ENCODE measurements around the gene NOLC1.

DNA sequence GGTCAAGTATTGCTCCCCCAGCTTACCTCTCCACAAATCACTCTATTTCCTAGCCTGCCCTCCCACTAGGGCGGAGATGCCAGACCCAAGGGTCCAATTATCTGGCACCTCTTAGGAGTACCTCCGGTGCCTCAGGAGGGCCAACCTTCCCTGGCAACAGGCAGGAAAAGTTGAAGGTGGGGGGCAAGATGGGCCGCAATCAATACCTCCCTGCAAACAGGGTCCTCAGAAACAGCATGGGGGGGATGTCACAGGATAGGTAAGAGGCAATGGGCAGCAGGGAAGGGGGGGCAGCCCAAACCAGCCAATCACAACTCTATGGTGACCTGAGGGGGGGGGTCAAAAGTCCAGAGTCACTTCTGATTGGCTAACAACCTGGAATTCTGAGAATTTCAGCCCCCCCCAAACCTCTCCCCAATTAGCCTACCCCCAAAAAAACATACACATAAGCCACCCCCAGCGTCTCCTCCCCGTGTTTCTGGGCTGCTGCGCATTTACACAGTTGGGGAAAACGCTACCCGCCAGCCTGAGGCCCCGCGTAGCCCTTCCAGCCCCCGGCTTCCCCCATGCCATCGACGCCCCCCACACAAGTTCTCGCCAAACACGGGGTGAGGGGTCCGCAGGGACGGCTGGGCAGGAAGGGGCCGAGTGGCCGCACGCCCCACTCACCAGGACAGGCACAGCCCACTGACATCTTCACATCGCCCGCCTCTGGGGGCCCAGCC lies 32.6 kb upstream of the NOLC1 start:
- TF ChIP-seq REPIN1 (CRISPR knock-in tag; IDR thresholded peaks at IDR 0.05; ENCODE audit: borderline replicate concordance, low read depth), result no peak
- TF ChIP-seq ZFP36 (IDR thresholded peaks at IDR 0.05; ENCODE audit: borderline replicate concordance, low read depth, low read length, partially characterized antibody), result no peak
- TF ChIP-seq, protein P1, sequence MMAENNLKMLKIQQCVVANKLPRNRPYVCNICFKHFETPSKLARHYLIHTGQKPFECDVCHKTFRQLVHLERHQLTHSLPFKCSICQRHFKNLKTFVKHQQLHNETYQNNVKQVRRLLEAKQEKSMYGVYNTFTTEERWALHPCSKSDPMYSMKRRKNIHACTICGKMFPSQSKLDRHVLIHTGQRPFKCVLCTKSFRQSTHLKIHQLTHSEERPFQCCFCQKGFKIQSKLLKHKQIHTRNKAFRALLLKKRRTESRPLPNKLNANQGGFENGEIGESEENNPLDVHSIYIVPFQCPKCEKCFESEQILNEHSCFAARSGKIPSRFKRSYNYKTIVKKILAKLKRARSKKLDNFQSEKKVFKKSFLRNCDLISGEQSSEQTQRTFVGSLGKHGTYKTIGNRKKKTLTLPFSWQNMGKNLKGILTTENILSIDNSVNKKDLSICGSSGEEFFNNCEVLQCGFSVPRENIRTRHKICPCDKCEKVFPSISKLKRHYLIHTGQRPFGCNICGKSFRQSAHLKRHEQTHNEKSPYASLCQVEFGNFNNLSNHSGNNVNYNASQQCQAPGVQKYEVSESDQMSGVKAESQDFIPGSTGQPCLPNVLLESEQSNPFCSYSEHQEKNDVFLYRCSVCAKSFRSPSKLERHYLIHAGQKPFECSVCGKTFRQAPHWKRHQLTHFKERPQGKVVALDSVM (CRISPR knock-in tag; IDR thresholded peaks at IDR 0.05), result no peak
- no peak for TF ChIP-seq ZMAT3 (CRISPR knock-in tag; conservative IDR thresholded peaks at IDR 0.05)
- no peak for TF ChIP-seq ZNF619 (CRISPR knock-in tag; IDR thresholded peaks at IDR 0.05)
- TF ChIP-seq, protein P2, sequence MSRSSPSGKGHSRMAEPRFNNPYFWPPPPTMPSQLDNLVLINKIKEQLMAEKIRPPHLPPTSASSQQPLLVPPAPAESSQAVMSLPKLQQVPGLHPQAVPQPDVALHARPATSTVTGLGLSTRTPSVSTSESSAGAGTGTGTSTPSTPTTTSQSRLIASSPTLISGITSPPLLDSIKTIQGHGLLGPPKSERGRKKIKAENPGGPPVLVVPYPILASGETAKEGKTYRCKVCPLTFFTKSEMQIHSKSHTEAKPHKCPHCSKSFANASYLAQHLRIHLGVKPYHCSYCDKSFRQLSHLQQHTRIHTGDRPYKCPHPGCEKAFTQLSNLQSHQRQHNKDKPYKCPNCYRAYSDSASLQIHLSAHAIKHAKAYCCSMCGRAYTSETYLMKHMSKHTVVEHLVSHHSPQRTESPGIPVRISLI (CRISPR knock-in tag; IDR thresholded peaks at IDR 0.05; ENCODE audit: borderline replicate concordance), result no peak
- peak; percentile 80 for TF ChIP-seq NFYB (CRISPR knock-in tag; IDR thresholded peaks at IDR 0.05)
- no peak for TF ChIP-seq EP300 (IDR thresholded peaks at IDR 0.05; ENCODE audit: low read depth in 2 of 2, low read length in 2 of 2)
- TF ChIP-seq EP300 (CRISPR knock-in tag; IDR thresholded peaks at IDR 0.05; ENCODE audit: borderline replicate concordance), result no peak
- TF ChIP-seq ZNF282 (IDR thresholded peaks at IDR 0.05; ENCODE audit: partially characterized antibody), result no peak
- TF ChIP-seq, protein P3, sequence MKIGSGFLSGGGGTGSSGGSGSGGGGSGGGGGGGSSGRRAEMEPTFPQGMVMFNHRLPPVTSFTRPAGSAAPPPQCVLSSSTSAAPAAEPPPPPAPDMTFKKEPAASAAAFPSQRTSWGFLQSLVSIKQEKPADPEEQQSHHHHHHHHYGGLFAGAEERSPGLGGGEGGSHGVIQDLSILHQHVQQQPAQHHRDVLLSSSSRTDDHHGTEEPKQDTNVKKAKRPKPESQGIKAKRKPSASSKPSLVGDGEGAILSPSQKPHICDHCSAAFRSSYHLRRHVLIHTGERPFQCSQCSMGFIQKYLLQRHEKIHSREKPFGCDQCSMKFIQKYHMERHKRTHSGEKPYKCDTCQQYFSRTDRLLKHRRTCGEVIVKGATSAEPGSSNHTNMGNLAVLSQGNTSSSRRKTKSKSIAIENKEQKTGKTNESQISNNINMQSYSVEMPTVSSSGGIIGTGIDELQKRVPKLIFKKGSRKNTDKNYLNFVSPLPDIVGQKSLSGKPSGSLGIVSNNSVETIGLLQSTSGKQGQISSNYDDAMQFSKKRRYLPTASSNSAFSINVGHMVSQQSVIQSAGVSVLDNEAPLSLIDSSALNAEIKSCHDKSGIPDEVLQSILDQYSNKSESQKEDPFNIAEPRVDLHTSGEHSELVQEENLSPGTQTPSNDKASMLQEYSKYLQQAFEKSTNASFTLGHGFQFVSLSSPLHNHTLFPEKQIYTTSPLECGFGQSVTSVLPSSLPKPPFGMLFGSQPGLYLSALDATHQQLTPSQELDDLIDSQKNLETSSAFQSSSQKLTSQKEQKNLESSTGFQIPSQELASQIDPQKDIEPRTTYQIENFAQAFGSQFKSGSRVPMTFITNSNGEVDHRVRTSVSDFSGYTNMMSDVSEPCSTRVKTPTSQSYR (CRISPR knock-in tag; IDR thresholded peaks at IDR 0.05; ENCODE audit: borderline replicate concordance), result no peak
- no peak for TF ChIP-seq HOXD1 (CRISPR knock-in tag; IDR thresholded peaks at IDR 0.05)

All from HepG2 (cell line).